Measurements from ENCODE around the gene LYST.
"Not testable (repeated sequence)": the region's sequence is repeated elsewhere in the genome, so short reads cannot be mapped to it uniquely, and the experiment has no call there.

Gene LYST

GRCh38 chr1:235854347-235854746 is 12.4 kb downstream of the LYST start:
- TF ChIP-seq, protein P1, sequence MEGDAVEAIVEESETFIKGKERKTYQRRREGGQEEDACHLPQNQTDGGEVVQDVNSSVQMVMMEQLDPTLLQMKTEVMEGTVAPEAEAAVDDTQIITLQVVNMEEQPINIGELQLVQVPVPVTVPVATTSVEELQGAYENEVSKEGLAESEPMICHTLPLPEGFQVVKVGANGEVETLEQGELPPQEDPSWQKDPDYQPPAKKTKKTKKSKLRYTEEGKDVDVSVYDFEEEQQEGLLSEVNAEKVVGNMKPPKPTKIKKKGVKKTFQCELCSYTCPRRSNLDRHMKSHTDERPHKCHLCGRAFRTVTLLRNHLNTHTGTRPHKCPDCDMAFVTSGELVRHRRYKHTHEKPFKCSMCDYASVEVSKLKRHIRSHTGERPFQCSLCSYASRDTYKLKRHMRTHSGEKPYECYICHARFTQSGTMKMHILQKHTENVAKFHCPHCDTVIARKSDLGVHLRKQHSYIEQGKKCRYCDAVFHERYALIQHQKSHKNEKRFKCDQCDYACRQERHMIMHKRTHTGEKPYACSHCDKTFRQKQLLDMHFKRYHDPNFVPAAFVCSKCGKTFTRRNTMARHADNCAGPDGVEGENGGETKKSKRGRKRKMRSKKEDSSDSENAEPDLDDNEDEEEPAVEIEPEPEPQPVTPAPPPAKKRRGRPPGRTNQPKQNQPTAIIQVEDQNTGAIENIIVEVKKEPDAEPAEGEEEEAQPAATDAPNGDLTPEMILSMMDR (IDR thresholded peaks at IDR 0.05; ENCODE audit: control insufficient read depth, insufficient read depth, low read depth, low read length, missing control alignments): no peak
- no peak for DNase-seq (ENCODE audit: low read depth)
- no peak overlapping the region for H3K4me3 ChIP-seq (ENCODE audit: control insufficient read depth, low read depth, low read length)

- TF ChIP-seq, protein P1 (IDR thresholded peaks at IDR 0.05; ENCODE audit: control insufficient read depth, insufficient read depth, low read depth, low read length, missing control alignments): no peak
- H3K4me3 ChIP-seq (ENCODE audit: control insufficient read depth, low read depth, low read length): no peak overlapping the region
- no peak for DNase-seq (ENCODE audit: low read depth)
These were observed 13.1 kb downstream of the LYST start for GRCh38 chr1:235853653-235854052.

DNA sequence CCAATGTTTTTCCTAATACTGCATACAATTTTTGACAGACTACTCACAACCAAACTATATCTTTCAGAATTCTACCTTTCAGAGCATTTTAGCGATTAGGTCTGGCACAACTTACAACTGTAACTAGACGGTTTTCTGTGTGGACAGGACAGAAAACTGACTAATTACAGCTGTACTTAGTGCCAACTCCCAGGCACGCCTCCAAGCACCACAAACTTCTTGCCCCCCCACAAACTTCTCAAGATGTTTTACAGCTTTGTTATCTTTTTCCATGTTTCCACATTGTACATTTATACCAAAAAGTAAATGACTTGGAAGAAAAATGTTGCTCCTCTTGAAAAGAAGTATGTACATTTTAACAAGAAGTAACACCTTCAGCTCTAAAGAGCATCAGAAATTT is 13.8 kb downstream of the LYST start:
- TF ChIP-seq, protein P1 (IDR thresholded peaks at IDR 0.05; ENCODE audit: control insufficient read depth, insufficient read depth, low read depth, low read length, missing control alignments): no peak
- DNase-seq (ENCODE audit: low read depth): no peak
- H3K4me3 ChIP-seq (ENCODE audit: control insufficient read depth, low read depth, low read length): no peak overlapping the region

DNA sequence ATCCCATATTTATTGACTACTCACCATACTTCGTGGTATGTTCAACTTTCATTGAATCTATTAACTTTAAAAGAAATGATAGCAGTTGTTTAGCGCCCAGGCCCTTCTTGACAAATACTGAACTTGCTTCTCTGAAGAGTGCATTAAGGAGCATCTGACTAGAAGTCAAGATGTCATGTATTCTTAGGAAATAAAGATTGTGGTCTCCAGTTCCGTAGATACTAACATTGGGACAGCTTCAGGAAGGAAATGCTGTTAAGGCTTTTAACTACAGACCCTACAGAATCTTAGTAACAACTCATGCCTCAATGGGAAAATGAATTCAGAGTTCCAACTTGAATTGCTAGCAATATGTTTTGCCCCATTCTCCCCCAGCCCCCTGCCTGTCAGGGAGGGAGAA is 14.8 kb downstream of the LYST start:
- no peak overlapping the region for H3K4me3 ChIP-seq (ENCODE audit: control insufficient read depth, low read depth, low read length)
- TF ChIP-seq, protein P1 (IDR thresholded peaks at IDR 0.05; ENCODE audit: control insufficient read depth, insufficient read depth, low read depth, low read length, missing control alignments): no peak
- no peak for DNase-seq (ENCODE audit: low read depth)

DNA sequence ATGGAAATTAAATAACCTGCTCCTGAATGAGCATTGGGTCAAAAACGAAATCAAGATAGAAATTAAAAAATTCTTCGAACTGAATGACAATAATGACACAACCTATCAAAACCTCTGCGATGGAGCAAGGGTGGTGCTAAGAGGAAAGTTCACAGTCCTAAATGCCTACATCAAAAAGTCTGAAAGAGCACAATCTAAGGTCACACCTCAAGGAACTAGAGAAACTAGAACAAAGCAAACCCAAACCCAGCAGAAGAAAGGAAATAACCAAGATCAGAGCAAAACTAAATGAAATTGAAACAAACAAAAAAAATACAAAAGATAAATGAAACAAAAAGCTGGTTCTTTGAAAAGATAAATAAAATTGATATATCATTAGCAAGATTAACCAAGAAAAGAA is 18.5 kb downstream of the LYST start:
- H3K4me3 ChIP-seq (ENCODE audit: control insufficient read depth, low read depth, low read length); DNase-seq (ENCODE audit: low read depth): not testable (repeated sequence)

GRCh38 chr1:235845656-235846107 is 21.0 kb downstream of the LYST start:
- not testable (repeated sequence) for DNase-seq (ENCODE audit: low read depth); H3K4me3 ChIP-seq (ENCODE audit: control insufficient read depth, low read depth, low read length)

- TF ChIP-seq, protein P1 (IDR thresholded peaks at IDR 0.05; ENCODE audit: control insufficient read depth, insufficient read depth, low read depth, low read length, missing control alignments): no peak
- no peak for DNase-seq (ENCODE audit: low read depth)
- H3K4me3 ChIP-seq (ENCODE audit: control insufficient read depth, low read depth, low read length): no peak overlapping the region
These were observed 21.9 kb downstream of the LYST start for GRCh38 chr1:235844776-235845175.

DNA sequence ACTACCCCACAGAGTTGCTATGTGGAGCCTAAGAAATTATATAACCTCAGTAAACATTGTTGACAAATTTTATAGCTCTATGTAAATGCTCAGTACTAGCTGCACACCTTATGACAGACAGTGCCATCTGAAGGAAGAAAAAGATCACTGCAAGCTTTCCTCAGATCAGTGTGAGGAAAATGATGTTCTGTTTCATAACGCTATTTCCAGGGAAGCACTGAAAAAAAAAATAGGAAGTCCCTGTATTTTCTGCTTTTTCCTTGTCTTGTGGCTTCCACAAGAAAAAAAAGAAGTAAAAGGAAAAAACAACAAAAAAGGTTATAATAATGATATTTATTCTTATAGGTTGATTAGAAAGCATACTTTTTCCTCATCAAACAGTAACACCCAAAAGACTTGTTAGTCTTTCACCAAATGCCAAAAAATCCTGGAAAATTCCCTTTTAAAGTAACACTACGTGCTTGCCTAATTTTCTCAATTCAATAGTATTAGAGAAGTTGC is 23.2 kb downstream of the LYST start:
- no peak overlapping the region for H3K4me3 ChIP-seq (ENCODE audit: control insufficient read depth, low read depth, low read length)
- TF ChIP-seq, protein P1 (IDR thresholded peaks at IDR 0.05; ENCODE audit: control insufficient read depth, insufficient read depth, low read depth, low read length, missing control alignments): peak; percentile 55
- DNase-seq (ENCODE audit: low read depth): no peak
